Coronary artery (tissue), 2 donors: ENCODE measurements around the gene UHRF2.

Source experiments
- DNase-seq: peaks from one replicate; pipeline ENCODE4 v3.0.0-alpha.2; 2017; ENCODE audit warnings: low spot score
- H3K27ac ChIP-seq, 2 donors: fragments of 200-600 bp; sonication (generic); one replicate each; pipeline ENCODE4 v1.5.1; 2016 to 2019
- H3K4me3 ChIP-seq: fragments of 200-600 bp; sonication (generic); 2 replicates; pipeline ENCODE4 v1.5.1; 2016; ENCODE audit warnings: mild to moderate bottlenecking, moderate library complexity
- TF ChIP-seq, protein P1 (sequence below): fragments of 200-600 bp; sonication (generic); IDR thresholded peaks from one replicate; pipeline ENCODE4 v1.5.1; 2019; ENCODE audit warnings: antibody characterized with exemption

The UHRF2 gene

DNA sequence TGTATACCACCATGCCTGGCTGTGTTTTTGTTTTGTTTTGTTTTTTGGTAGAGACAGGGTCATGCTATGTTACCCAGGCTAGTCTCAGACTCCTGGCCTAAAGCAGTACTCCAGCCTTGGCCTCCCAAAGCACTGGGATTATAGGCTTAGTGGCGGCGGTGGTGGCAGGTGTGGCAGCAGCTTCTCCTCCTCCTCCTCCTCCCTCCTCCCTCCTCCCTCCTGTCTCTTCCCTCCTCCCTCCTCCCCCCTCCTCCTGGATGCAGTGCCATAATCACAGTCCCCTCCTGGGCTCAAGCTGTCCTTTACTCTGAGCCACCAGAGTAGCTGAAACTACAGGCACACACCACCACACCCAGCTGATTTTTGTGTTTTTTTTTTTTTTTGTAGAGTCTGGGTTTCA is 71.2 kb downstream of the UHRF2 start:
- Histone ChIP-seq H3K4me3 (no peak overlapping the region), H3K27ac (no peak overlapping the region)
- DNase-seq, result no peak
- TF ChIP-seq, protein P1, sequence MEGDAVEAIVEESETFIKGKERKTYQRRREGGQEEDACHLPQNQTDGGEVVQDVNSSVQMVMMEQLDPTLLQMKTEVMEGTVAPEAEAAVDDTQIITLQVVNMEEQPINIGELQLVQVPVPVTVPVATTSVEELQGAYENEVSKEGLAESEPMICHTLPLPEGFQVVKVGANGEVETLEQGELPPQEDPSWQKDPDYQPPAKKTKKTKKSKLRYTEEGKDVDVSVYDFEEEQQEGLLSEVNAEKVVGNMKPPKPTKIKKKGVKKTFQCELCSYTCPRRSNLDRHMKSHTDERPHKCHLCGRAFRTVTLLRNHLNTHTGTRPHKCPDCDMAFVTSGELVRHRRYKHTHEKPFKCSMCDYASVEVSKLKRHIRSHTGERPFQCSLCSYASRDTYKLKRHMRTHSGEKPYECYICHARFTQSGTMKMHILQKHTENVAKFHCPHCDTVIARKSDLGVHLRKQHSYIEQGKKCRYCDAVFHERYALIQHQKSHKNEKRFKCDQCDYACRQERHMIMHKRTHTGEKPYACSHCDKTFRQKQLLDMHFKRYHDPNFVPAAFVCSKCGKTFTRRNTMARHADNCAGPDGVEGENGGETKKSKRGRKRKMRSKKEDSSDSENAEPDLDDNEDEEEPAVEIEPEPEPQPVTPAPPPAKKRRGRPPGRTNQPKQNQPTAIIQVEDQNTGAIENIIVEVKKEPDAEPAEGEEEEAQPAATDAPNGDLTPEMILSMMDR, result no peak

DNA sequence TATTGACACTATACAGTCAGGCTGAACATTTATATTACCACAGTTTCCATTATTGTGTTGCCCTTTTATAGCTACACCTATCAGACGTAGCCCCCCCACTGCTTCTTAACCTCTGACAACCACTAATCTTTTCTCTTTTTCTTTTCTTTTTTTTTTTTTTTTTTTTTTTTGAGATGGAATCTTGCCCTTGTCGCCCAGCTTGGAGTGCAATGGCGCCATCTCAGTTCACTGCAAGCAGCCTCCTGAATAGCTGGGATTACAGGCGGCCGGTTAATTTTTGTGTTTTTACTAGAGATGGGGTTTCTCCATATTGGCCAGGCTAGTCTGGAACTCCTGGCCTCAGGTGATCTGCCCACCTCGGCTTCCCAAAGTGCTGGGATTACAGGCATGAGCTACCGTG is 75.4 kb downstream of the UHRF2 start:
- TF ChIP-seq, protein P1, result no peak
- no peak overlapping the region for H3K4me3 ChIP-seq
- DNase-seq, result no peak
- H3K27ac ChIP-seq, result no peak overlapping the region

DNA sequence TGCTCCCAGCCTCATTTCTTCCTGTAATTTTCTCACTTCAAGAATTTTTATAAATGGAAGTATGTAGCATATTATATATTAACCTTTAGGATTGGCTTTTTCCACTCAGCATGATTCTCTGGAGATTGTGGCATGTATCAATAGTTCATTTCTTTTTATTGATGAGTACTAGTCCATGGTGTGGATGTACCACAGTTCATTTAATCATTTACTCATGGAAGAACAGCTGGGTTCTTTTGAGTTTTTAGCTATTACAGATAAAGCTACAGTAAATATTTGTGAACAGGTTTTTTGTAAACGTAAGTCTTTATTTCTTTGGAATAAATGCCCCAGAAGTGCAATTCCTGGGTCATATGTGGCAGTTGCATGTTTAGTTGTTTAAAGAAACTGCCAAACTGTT is 76.1 kb downstream of the UHRF2 start:
- H3K4me3 ChIP-seq, result no peak overlapping the region
- no peak overlapping the region for H3K27ac ChIP-seq
- TF ChIP-seq, protein P1, result no peak
- DNase-seq, result no peak

DNA sequence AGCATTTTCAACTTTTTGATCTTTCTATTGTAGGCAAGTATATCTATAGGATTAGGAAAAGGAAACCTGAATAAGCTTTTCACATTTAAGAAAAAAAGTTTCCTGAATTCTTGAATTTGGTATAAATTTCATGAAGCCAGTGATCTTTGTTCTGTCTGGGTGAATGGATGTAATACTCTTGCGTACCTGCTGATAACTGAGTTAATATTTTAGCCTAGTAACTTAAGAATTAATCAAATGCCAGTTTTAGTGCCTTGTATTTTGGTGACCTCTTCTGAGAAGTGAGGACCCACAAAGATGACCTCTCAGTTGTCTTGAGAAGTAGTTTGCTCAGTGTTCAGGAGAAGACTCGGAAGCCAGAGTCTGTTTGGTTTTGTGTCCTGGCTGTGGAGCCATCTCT is 77.9 kb downstream of the UHRF2 start:
- DNase-seq, result no peak
- Histone ChIP-seq H3K4me3 (no peak overlapping the region), H3K27ac (no peak overlapping the region)
- TF ChIP-seq, protein P1, result no peak

DNA sequence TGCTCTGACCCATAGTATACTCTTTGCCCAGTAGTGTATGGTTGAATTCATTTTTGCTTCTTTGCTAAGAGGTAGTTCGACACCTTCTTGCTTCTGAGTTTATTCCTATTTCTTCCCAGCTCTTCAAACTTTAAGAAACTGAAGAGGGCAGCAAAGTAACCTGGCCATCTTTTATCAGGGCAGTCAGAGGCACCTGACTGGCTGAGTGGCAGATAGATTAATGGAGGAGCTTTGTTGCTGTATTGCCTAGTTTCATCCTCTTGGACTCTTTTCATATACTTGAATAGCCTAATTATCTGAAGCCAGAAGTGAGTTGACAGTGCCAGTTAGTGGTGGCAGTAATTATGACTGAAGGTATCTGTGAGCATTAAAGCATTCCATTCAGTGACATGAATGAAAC is 82.5 kb downstream of the UHRF2 start:
- TF ChIP-seq, protein P1, result no peak
- Histone ChIP-seq H3K4me3 (no peak overlapping the region), H3K27ac (no peak overlapping the region)
- DNase-seq, result no peak

DNA sequence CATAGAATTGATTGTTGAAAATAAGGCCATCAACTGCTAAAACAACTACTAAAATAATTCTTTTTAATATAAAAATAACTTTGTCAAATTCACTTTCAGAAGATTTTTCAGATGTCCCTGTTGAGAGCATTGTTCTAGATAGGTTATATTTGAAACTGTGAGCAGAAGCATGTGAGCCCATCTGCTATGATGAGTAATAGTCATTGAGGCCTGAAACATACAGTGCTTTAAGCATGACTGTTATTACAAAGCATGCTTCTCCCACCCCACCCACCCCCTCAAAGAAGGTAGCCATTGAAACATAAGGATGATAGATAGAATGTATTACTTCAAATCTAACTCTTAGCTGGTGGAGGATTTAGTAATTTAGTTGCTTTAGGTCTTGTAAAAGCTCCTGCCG is 86.0 kb downstream of the UHRF2 start:
- H3K27ac ChIP-seq, result no peak overlapping the region
- TF ChIP-seq, protein P1, result no peak
- no peak for DNase-seq
- no peak overlapping the region for H3K4me3 ChIP-seq

DNA sequence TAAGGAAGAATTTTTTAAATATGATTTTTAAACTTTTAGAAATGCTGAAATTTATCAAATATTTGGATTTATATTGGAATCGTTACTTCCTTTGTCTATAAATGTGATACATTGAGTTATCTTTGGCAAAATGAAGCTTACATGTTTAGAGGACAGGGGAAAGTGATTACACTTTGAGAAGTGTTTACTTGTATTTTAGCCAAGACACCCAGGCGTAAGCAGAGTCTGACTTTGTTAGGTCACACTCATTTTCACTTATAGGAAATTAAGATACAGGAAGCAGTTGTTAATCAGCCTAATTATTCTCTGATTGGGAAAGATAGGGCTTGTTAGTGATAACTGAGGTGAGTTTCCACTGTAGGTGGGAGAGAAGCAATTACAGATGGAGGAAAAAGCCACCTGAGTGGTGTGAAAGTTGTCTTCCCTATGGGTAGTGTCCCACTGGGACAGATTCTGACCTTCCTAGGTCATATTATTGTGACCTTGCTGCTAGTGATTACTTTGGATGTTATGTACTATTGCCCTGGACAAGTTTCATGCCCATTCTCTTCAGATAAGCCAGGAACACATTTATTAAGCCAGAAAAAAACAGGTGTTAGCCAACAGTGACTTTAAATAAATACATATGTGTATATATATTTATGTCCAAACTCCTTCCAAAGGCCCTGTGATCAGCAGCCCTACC is 88.7 kb downstream of the UHRF2 start:
- TF ChIP-seq, protein P1, result no peak
- no peak overlapping the region for H3K4me3 ChIP-seq
- DNase-seq, result no peak
- no peak overlapping the region for H3K27ac ChIP-seq
